ENCODE results near the gene APBA3. TPM values are rescaled to one million over a fixed set of nuclear protein-coding genes. Genes with fewer than 3 reads are reported as not detected.

Gene APBA3
- total RNA-seq, 1 donor: 24.2 TPM

DNA sequence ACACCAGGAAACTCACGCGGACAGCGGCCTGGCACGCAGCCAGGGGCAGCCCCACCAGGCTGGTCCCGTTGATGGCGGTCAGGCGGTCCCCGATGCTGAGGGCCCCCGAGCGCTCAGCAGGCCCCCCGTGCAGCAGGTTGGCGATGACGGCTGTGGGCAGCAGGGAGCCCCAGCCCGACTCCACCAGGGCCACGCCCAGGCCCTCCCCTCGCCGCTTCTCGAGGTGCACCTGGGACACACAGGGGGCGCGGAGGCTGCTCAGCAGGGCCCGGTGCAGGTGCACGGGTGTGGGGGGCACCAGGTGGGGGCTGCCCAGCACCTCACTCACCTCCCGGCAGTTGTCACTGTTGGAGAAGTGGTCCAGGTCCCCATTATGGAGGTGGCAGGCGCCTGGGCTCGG is 9.0 kb downstream of the APBA3 start:
- Histone ChIP-seq H3K4me2 (ENCODE audit: insufficient read depth, low read length) (no peak overlapping the region), H3K4me1 (ENCODE audit: insufficient read depth, low read length) (no peaks in the 10 kb centered on the region), H3K27ac (ENCODE audit: low read depth, low read length) (no peak overlapping the region), H3K4me3 (ENCODE audit: insufficient read depth, low read length) (no peak overlapping the region), H3K27me3 (ENCODE audit: insufficient read depth, low read length) (no peaks in the 10 kb centered on the region), H2AFZ (ENCODE audit: low read length) (no peak overlapping the region), H4K20me1 (ENCODE audit: insufficient read depth, low read length) (no peaks in the 10 kb centered on the region), H3K9me3 (ENCODE audit: low read depth, low read length) (no peaks in the 10 kb centered on the region), H3K36me3 (ENCODE audit: insufficient read depth, low read length) (peaks cover 11% of the 10 kb centered on the region), H3K79me2 (ENCODE audit: insufficient read depth, low read length) (no peaks in the 10 kb centered on the region)
- no peak for DNase-seq (ENCODE audit: insufficient read length, low spot score, missing footprints)
- TF ChIP-seq, protein P1, sequence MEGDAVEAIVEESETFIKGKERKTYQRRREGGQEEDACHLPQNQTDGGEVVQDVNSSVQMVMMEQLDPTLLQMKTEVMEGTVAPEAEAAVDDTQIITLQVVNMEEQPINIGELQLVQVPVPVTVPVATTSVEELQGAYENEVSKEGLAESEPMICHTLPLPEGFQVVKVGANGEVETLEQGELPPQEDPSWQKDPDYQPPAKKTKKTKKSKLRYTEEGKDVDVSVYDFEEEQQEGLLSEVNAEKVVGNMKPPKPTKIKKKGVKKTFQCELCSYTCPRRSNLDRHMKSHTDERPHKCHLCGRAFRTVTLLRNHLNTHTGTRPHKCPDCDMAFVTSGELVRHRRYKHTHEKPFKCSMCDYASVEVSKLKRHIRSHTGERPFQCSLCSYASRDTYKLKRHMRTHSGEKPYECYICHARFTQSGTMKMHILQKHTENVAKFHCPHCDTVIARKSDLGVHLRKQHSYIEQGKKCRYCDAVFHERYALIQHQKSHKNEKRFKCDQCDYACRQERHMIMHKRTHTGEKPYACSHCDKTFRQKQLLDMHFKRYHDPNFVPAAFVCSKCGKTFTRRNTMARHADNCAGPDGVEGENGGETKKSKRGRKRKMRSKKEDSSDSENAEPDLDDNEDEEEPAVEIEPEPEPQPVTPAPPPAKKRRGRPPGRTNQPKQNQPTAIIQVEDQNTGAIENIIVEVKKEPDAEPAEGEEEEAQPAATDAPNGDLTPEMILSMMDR (IDR thresholded peaks at IDR 0.05; ENCODE audit: extremely low read depth, low read depth, low read length): no peak

DNA sequence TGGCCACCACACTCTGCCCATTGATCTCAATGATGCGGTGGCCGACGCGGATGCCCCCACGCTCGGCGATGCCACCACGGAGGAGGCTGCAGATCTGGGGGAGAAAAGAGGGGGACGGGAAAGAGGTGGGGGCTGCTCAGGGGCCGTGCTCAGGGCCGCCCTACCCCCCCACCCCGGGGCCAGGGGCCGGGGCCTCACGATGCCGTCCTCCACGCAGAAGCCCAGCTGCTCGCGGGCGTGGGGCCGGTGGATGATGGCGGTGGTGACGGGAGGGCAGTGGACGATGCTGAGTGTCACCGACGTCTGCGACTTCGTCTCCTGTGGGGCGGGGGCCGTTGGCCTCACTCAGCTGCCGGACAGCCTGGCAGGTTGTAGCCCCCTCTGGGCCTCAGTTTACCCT is 10.3 kb downstream of the APBA3 start:
- Histone ChIP-seq H3K4me1 (ENCODE audit: insufficient read depth, low read length) (no peaks in the 10 kb centered on the region), H3K4me2 (ENCODE audit: insufficient read depth, low read length) (no peak overlapping the region), H3K4me3 (ENCODE audit: insufficient read depth, low read length) (no peak overlapping the region), H4K20me1 (ENCODE audit: insufficient read depth, low read length) (no peaks in the 10 kb centered on the region), H3K79me2 (ENCODE audit: insufficient read depth, low read length) (no peaks in the 10 kb centered on the region), H3K9me3 (ENCODE audit: low read depth, low read length) (no peaks in the 10 kb centered on the region), H3K27ac (ENCODE audit: low read depth, low read length) (no peak overlapping the region), H3K27me3 (ENCODE audit: insufficient read depth, low read length) (no peaks in the 10 kb centered on the region), H2AFZ (ENCODE audit: low read length) (no peak overlapping the region), H3K36me3 (ENCODE audit: insufficient read depth, low read length) (peaks cover 8% of the 10 kb centered on the region)
- DNase-seq (ENCODE audit: insufficient read length, low spot score, missing footprints): no peak
- TF ChIP-seq, protein P1 (IDR thresholded peaks at IDR 0.05; ENCODE audit: extremely low read depth, low read depth, low read length): no peak

DNA sequence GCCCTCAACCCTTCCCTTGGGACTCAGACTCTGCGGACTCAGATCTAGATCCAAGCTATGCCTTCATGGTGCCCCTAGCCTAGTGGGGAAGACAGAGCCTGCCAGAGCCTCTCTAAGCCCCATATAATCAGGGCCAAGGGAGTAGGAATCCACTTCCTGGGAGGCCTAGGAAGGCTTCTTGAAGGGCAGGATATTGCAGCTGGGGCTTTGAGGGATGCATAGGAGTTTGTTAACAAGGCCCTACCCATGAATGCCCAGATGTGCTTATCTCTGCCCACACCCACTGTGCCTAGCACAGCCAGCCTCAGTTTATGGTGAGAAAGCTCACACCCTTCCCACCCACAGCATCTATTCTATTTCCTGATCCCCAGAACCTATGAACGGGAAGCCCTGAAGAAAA is 11.3 kb downstream of the APBA3 start:
- H3K36me3 ChIP-seq (ENCODE audit: insufficient read depth, low read length): peaks cover 8% of the 10 kb centered on the region
- no peak overlapping the region for H3K27ac ChIP-seq (ENCODE audit: low read depth, low read length)
- H3K4me3 ChIP-seq (ENCODE audit: insufficient read depth, low read length): no peak overlapping the region
- TF ChIP-seq, protein P1 (IDR thresholded peaks at IDR 0.05; ENCODE audit: extremely low read depth, low read depth, low read length): no peak
- H2AFZ ChIP-seq (ENCODE audit: low read length): no peak overlapping the region
- no peak for DNase-seq (ENCODE audit: insufficient read length, low spot score, missing footprints)
- no peaks in the 10 kb centered on the region for H4K20me1 ChIP-seq (ENCODE audit: insufficient read depth, low read length)
- no peaks in the 10 kb centered on the region for H3K4me1 ChIP-seq (ENCODE audit: insufficient read depth, low read length)
- no peaks in the 10 kb centered on the region for H3K79me2 ChIP-seq (ENCODE audit: insufficient read depth, low read length)
- no peaks in the 10 kb centered on the region for H3K9me3 ChIP-seq (ENCODE audit: low read depth, low read length)
- no peak overlapping the region for H3K4me2 ChIP-seq (ENCODE audit: insufficient read depth, low read length)
- no peaks in the 10 kb centered on the region for H3K27me3 ChIP-seq (ENCODE audit: insufficient read depth, low read length)

DNA sequence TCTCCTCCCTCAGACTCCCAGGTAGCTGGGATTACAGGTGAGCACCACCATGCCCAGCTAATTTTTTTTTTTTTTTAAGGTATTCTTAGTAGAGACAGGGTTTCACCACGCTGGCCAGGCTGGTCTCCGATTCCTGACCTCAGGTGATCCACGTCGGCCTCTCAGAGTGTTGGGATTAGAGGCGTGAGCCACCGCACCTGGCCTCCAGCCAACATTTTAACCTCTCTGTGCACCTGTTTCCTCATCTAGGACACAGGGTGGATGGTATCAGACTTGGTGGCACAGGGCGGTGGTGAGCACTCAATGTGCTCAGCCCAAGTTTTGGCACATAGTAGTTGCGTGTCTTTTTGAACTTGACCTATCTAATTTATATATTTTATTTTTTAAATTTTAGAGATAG is 12.5 kb downstream of the APBA3 start:
- no peak overlapping the region for H3K27ac ChIP-seq (ENCODE audit: low read depth, low read length)
- peaks cover 8% of the 10 kb centered on the region for H3K36me3 ChIP-seq (ENCODE audit: insufficient read depth, low read length)
- H3K4me3 ChIP-seq (ENCODE audit: insufficient read depth, low read length): no peak overlapping the region
- no peak for DNase-seq (ENCODE audit: insufficient read length, low spot score, missing footprints)
- no peaks in the 10 kb centered on the region for H3K9me3 ChIP-seq (ENCODE audit: low read depth, low read length)
- H3K79me2 ChIP-seq (ENCODE audit: insufficient read depth, low read length): no peaks in the 10 kb centered on the region
- no peaks in the 10 kb centered on the region for H3K27me3 ChIP-seq (ENCODE audit: insufficient read depth, low read length)
- H3K4me1 ChIP-seq (ENCODE audit: insufficient read depth, low read length): no peaks in the 10 kb centered on the region
- no peaks in the 10 kb centered on the region for H4K20me1 ChIP-seq (ENCODE audit: insufficient read depth, low read length)
- no peak overlapping the region for H3K4me2 ChIP-seq (ENCODE audit: insufficient read depth, low read length)
- no peak overlapping the region for H2AFZ ChIP-seq (ENCODE audit: low read length)
- TF ChIP-seq, protein P1 (IDR thresholded peaks at IDR 0.05; ENCODE audit: extremely low read depth, low read depth, low read length): no peak

All from osteoblast (primary cell).